CD8-positive, alpha-beta memory T cell (primary cell): ENCODE measurements around the gene LYRM1. TPM values are rescaled to one million over a fixed set of nuclear protein-coding genes. Genes with fewer than 3 reads are reported as not detected.

ENCODE experiments used
- CTCF ChIA-PET: fragments of 350-600 bp; sonication (Branson Sonifier 250); formaldehyde crosslinking; loops from one replicate; lab custom pipeline; 2021; ENCODE audit warnings: antibody characterized with exemption; lab: Charles Lee
- POLR2A ChIA-PET: fragments of 350-600 bp; sonication (Branson Sonifier 250); formaldehyde crosslinking; loops from one replicate; lab custom pipeline; 2021; ENCODE audit warnings: antibody characterized with exemption; lab: Charles Lee
- DNase-seq, 5 donors: peaks; one replicate each; pipeline versions ENCODE4 v3.0.0 to v3.0.0-alpha.2; 2020 to 2022; ENCODE audit warnings: mixed read lengths in 1 of 5
- H3K27ac ChIP-seq: one replicate; pipeline ENCODE4 v1.7.0; 2013; ENCODE audit warnings: low read depth, mild to moderate bottlenecking, low read length, moderate library complexity
- H3K27me3 ChIP-seq: 2 replicates; pipeline ENCODE4 v1.7.0; 2013; ENCODE audit warnings: low read length, mild to moderate bottlenecking; ENCODE audit not compliant: insufficient read depth, poor library complexity, severe bottlenecking
- H3K36me3 ChIP-seq: 2 replicates; pipeline ENCODE4 v1.7.0; 2013; ENCODE audit warnings: mild to moderate bottlenecking, low read length, moderate library complexity; ENCODE audit not compliant: insufficient read depth
- H3K4me1 ChIP-seq: 2 replicates; pipeline ENCODE4 v1.7.0; 2013; ENCODE audit warnings: mild to moderate bottlenecking, low read length, moderate library complexity; ENCODE audit not compliant: insufficient read depth
- H3K4me3 ChIP-seq: 2 replicates; pipeline ENCODE4 v1.7.0; 2013; ENCODE audit warnings: mild to moderate bottlenecking, low read length
- H3K9me3 ChIP-seq: 2 replicates; pipeline ENCODE4 v1.7.0; 2013; ENCODE audit warnings: mild to moderate bottlenecking, low read length
- H3K27ac Mint-ChIP-seq, 8 donors: one replicate each; pipeline ENCODE4 v1.8.0; 2020 to 2021; ENCODE audit warnings: mixed read lengths in 8 of 8, mild to moderate bottlenecking in 6 of 8, inconsistent platforms in 3 of 8, moderate library complexity in 3 of 8
- H3K27me3 Mint-ChIP-seq, 2 donors: one replicate each; pipeline ENCODE4 v1.8.0; 2020 to 2021; ENCODE audit warnings: mixed read lengths in 2 of 2, mild to moderate bottlenecking in 1 of 2, moderate library complexity in 1 of 2
- H3K36me3 Mint-ChIP-seq, 3 donors: one replicate each; pipeline ENCODE4 v1.8.0; 2020 to 2021; ENCODE audit warnings: mixed read lengths in 3 of 3, inconsistent platforms in 1 of 3, mild to moderate bottlenecking in 1 of 3
- H3K4me1 Mint-ChIP-seq, 3 donors: one replicate each; pipeline ENCODE4 v1.8.0; 2020 to 2021; ENCODE audit warnings: mixed read lengths in 3 of 3, inconsistent platforms in 1 of 3, mild to moderate bottlenecking in 1 of 3
- H3K4me3 Mint-ChIP-seq, 7 donors: one replicate each; pipeline ENCODE4 v1.8.0; 2020 to 2021; ENCODE audit warnings: mixed read lengths in 7 of 7, mild to moderate bottlenecking in 6 of 7, moderate library complexity in 4 of 7, inconsistent platforms in 2 of 7
- H3K9me3 Mint-ChIP-seq, 5 donors: one replicate each; pipeline ENCODE4 v1.8.0; 2020 to 2022; ENCODE audit warnings: mixed read lengths in 5 of 5, mild to moderate bottlenecking in 3 of 5, moderate library complexity in 2 of 5, inconsistent platforms in 1 of 5
- polyA plus RNA-seq: library from polyadenylated mRNA; unstranded; fragments of 300-500 nt; fragmentation: Illumina TruSeq; gene quantifications from one replicate; pipeline ENCODE4 v1.2.3, GENCODE V29; 2021
- total RNA-seq, 2 experiments: library from RNA; stranded (reverse); gene quantifications; one replicate each; pipeline ENCODE4 v1.2.3, GENCODE V29; 2021

Gene LYRM1
- total and polyA plus RNA-seq, 3 experiments from 2014 or later: 33.9 to 39.9 (median 35.1) TPM

DNA sequence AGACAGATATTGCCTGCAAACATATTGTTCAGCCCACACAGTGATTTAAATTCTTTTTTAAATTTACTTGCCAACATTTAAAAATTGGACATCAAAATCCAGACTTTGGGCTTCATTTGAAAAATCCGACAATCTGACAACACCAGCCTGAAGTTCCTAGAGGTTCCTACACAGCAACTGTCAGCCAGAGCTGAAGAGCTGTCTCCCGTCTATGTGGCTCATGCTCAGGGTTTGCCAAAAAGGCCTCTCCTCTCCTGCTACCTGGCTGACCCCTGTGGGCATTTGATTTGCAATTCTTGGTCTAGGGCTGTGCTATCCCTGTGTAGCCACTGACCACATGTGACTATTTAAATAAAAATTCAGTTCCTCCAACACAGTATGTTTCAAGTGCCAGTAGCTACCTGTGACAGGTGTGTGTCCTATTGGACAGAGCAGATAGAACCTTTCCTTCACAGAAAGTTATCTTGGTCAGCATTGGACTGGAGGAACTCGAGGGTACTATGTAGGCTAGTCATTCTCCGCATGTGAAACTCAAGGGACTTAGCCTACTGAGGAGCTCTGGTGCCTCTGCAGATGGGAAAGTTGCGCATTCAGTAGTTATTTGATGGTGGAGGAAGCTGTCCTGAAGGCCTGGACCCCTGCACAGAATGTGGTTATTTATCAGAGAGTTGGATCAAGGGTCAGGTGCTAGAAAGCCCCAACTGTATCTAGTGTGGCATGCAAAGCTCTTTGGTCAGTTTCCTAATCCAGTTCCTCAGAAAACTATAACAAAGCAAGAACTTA, 2.7 kb downstream of the LYRM1 start:
- POLR2A ChIA-PET: interaction anchor here (1.2 kb wide), 1 partner anchor 28 kb away, joined by 4 read pairs; no protein-coding TSS in a partner anchor
- H3K27me3 ChIP-seq: no peaks in the 10 kb centered on the region
- H3K27me3 Mint-ChIP-seq: peaks cover 0 to 4% of the 10 kb centered on the region in 2 donors
- H3K4me3 Mint-ChIP-seq: peak overlapping the region in 4 of 7 donors; percentile 18 to 72 (median 53)
- H3K27ac Mint-ChIP-seq: peak overlapping the region; percentile 30 to 100 (median 89)
- peaks cover 0 to 7% (median 0%) of the 10 kb centered on the region in 3 donors for H3K36me3 Mint-ChIP-seq
- H3K4me1 ChIP-seq: peaks cover 42% of the 10 kb centered on the region
- H3K27ac ChIP-seq: no peak overlapping the region
- peaks cover 54 to 75% (median 72%) of the 10 kb centered on the region in 3 donors for H3K4me1 Mint-ChIP-seq
- no peaks in the 10 kb centered on the region for H3K9me3 ChIP-seq
- no peaks in the 10 kb centered on the region for H3K36me3 ChIP-seq
- H3K4me3 ChIP-seq: no peak overlapping the region
- no peak for DNase-seq
- CTCF ChIA-PET: interaction anchor here (1.1 kb wide), 1 partner anchor 29 kb away, joined by 3 read pairs; no protein-coding TSS in a partner anchor
- peaks cover 0 to 1% (median 0%) of the 10 kb centered on the region in 5 donors for H3K9me3 Mint-ChIP-seq

DNA sequence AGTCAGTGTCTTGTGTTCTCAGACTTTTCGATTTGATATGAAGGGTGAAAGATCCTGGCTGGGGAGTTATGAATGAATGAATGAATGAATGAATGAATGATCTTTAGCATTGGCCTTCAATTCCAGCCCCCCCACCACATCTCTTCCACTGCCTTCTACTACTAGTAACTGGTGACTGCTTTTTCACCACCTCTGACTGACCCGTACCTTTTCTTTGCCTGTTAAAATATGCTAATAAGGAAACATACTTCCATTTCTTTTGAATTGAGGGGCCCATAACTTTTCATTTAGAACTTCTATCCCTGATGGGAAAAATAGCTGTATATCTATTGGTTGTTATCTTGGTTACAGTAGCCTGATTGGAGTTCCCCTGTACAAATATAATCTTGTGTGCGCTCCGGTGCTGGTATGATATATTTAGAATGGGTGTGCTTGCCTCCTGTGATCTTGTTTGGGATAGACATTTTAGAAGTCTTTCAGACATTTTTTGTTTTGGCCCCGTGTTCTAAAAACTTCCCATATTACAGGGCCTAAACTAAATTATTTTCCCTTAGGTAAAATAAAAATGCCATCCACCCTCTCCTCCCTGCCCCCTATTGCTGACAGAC, 3.4 kb downstream of the LYRM1 start:
- peaks cover 0 to 4% of the 10 kb centered on the region in 2 donors for H3K27me3 Mint-ChIP-seq
- Histone ChIP-seq H3K27ac (no peak overlapping the region), H3K9me3 (no peaks in the 10 kb centered on the region), H3K4me3 (peak overlapping the region; percentile 10), H3K36me3 (no peaks in the 10 kb centered on the region), H3K27me3 (no peaks in the 10 kb centered on the region), H3K4me1 (peaks cover 40% of the 10 kb centered on the region)
- H3K27ac Mint-ChIP-seq: peak overlapping the region; percentile 8 to 100 (median 80)
- POLR2A ChIA-PET: no interaction called here
- peak overlapping the region; percentile 0 to 72 (median 41) for H3K4me3 Mint-ChIP-seq
- peaks cover 0 to 1% (median 0%) of the 10 kb centered on the region in 5 donors for H3K9me3 Mint-ChIP-seq
- peaks cover 0 to 7% (median 0%) of the 10 kb centered on the region in 3 donors for H3K36me3 Mint-ChIP-seq
- H3K4me1 Mint-ChIP-seq: peaks cover 47 to 68% (median 65%) of the 10 kb centered on the region in 3 donors
- DNase-seq: no peak
- CTCF ChIA-PET: no interaction called here

- Histone ChIP-seq H3K4me3 (no peak overlapping the region), H3K36me3 (no peaks in the 10 kb centered on the region), H3K27me3 (no peaks in the 10 kb centered on the region), H3K4me1 (peaks cover 34% of the 10 kb centered on the region), H3K9me3 (no peaks in the 10 kb centered on the region), H3K27ac (no peak overlapping the region)
- Mint-ChIP-seq H3K27me3 (peaks cover 0 to 4% of the 10 kb centered on the region in 2 donors), H3K9me3 (peaks cover 0 to 1% (median 0%) of the 10 kb centered on the region in 5 donors), H3K4me1 (peaks cover 41 to 62% (median 59%) of the 10 kb centered on the region in 3 donors), H3K36me3 (peaks cover 0 to 6% (median 0%) of the 10 kb centered on the region in 3 donors), H3K27ac (peak overlapping the region; percentile 8 to 100 (median 80)), H3K4me3 (peak overlapping the region; percentile 0 to 72 (median 41))
- ChIA-PET POLR2A (no interaction called here), CTCF (no interaction called here)
- DNase-seq: peak in 2 of 5 donors; percentile 52
Measured at GRCh38 chr16:20904507-20905081, 4.0 kb downstream of the LYRM1 start.

GRCh38 chr16:20905576-20905975, 5.0 kb downstream of the LYRM1 start:
- H3K4me1 ChIP-seq: peaks cover 34% of the 10 kb centered on the region
- no peak overlapping the region for H3K27ac ChIP-seq
- DNase-seq: no peak
- no peaks in the 10 kb centered on the region for H3K27me3 ChIP-seq
- H3K9me3 ChIP-seq: no peaks in the 10 kb centered on the region
- ChIA-PET CTCF (no interaction called here), POLR2A (no interaction called here)
- Mint-ChIP-seq H3K9me3 (peaks cover 0 to 1% (median 0%) of the 10 kb centered on the region in 5 donors), H3K4me3 (no peak overlapping the region), H3K27me3 (no peaks in the 10 kb centered on the region), H3K36me3 (peaks cover 0 to 3% (median 0%) of the 10 kb centered on the region in 3 donors), H3K27ac (peak overlapping the region in 2 of 8 donors; percentile 1 to 10), H3K4me1 (peaks cover 39 to 56% (median 55%) of the 10 kb centered on the region in 3 donors)
- H3K4me3 ChIP-seq: no peak overlapping the region
- no peaks in the 10 kb centered on the region for H3K36me3 ChIP-seq

DNA sequence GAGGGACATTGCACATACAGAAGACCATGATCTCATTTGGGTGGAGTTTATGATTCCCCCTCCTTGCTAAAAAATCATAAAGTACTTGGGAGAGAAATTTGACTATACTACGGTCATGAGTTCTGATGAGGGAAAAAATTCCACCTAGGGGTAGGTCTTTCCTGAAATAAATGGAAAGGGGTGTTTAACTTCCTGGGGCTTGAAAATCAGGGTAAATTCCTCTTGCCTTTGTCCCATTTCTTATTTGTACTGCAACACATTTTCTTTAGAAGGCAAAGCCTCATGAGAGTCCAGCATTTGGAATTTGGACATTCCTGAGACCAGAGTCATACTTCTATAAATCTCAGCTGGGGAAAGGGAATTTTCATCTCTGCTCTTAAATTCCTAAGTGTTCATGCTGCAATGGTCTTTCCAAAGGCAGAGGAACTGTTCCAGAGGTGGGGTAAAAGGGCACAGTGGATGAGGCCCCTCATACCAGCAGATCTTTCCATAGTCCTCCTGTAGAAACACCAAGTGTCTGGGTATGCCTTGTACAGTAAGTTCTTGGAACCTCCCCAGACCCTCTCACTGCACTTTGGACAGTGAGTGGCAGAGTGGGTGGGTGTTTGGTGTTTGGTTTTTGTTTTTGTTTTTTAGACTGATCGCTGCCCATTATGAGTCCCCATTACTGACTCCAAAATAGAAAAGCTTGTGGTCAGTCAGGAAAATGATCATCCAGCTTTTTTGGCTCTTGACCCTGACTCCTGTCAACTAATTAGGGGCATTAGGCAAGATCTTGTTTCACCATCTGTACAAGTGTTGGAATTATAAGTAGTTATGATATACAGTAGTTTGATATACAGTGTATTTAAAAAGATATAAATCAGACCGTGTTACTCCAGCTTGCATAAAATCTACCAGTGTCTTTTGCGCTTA, 6.0 kb downstream of the LYRM1 start:
- no peaks in the 10 kb centered on the region for H3K36me3 Mint-ChIP-seq
- peaks cover 28% of the 10 kb centered on the region for H3K4me1 ChIP-seq
- no peak overlapping the region for H3K4me3 Mint-ChIP-seq
- no peaks in the 10 kb centered on the region for H3K27me3 Mint-ChIP-seq
- no peaks in the 10 kb centered on the region for H3K36me3 ChIP-seq
- CTCF ChIA-PET: no interaction called here
- no peak overlapping the region for H3K27ac ChIP-seq
- H3K4me1 Mint-ChIP-seq: peaks cover 33 to 55% (median 47%) of the 10 kb centered on the region in 3 donors
- POLR2A ChIA-PET: no interaction called here
- peak overlapping the region in 3 of 8 donors; percentile 25 to 96 (median 62) for H3K27ac Mint-ChIP-seq
- H3K9me3 ChIP-seq: no peaks in the 10 kb centered on the region
- H3K4me3 ChIP-seq: no peak overlapping the region
- no peak for DNase-seq
- H3K9me3 Mint-ChIP-seq: peaks cover 0 to 1% (median 0%) of the 10 kb centered on the region in 5 donors
- no peaks in the 10 kb centered on the region for H3K27me3 ChIP-seq

DNA sequence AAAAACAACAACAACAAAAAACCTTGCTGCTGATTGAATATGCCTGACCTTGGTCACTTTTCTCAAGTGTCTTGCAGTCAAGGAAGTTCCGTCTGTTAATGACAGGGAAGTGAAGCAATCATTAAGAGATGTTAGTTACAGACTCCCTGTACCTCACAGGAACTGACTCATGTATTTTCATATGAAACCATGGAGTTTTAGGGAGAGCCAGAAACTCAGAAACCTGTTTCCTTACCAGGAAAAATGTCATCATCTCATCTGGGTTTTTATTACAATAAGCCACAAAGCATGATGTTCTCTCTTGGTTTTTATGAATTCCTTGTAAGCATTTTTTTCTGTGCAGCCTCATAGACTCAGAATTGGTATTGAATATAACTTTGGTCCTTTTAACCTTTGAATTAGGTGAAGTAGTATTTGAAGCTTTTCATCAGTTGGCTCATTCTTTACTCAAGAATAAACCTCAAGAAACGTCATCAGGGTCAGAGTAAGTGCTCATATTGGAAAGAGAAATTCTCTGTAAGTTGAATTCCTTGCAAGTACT, 10.3 kb downstream of the LYRM1 start:
- H3K27me3 Mint-ChIP-seq: no peaks in the 10 kb centered on the region
- CTCF ChIA-PET: no interaction called here
- no peak for DNase-seq
- H3K4me3 Mint-ChIP-seq: no peak overlapping the region
- H3K4me1 ChIP-seq: no peaks in the 10 kb centered on the region
- H3K27ac Mint-ChIP-seq: peak overlapping the region in 1 of 8 donors; percentile 69
- no peaks in the 10 kb centered on the region for H3K9me3 ChIP-seq
- no peaks in the 10 kb centered on the region for H3K27me3 ChIP-seq
- no peaks in the 10 kb centered on the region for H3K36me3 ChIP-seq
- POLR2A ChIA-PET: no interaction called here
- peaks cover 2 to 15% (median 8%) of the 10 kb centered on the region in 3 donors for H3K4me1 Mint-ChIP-seq
- H3K4me3 ChIP-seq: no peak overlapping the region
- peaks cover 0 to 5% (median 0%) of the 10 kb centered on the region in 3 donors for H3K36me3 Mint-ChIP-seq
- no peaks in the 10 kb centered on the region for H3K9me3 Mint-ChIP-seq
- H3K27ac ChIP-seq: peak overlapping the region; percentile 17

DNA sequence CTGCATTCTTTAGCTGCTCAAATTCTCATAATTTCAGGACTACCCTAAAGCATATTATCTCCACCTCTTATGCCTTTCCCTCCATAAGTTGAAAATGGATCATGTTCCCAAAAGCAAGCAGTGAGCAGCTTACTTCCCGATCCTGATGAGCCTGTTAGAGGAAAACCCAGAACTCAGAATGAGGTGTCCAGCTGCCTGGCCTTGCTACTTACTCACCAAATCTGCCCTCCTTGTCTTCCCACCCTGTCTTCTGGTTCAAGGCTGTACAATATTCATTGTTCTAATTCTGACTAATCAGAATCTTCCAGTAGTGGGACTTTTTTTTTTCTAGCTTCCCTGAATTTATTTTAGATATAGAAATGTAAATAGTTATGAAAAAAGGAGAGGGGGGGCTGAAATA, 10.8 kb downstream of the LYRM1 start:
- no peaks in the 10 kb centered on the region for H3K27me3 ChIP-seq
- Mint-ChIP-seq H3K36me3 (peaks cover 1 to 10% (median 2%) of the 10 kb centered on the region in 3 donors), H3K27ac (peak overlapping the region in 3 of 8 donors; percentile 58 to 81 (median 69)), H3K27me3 (no peaks in the 10 kb centered on the region), H3K4me3 (no peak overlapping the region), H3K4me1 (peaks cover 3 to 10% (median 3%) of the 10 kb centered on the region in 3 donors), H3K9me3 (no peaks in the 10 kb centered on the region)
- H3K4me1 ChIP-seq: no peaks in the 10 kb centered on the region
- H3K36me3 ChIP-seq: no peaks in the 10 kb centered on the region
- no peak for DNase-seq
- ChIA-PET POLR2A (no interaction called here), CTCF (no interaction called here)
- H3K9me3 ChIP-seq: no peaks in the 10 kb centered on the region
- H3K27ac ChIP-seq: peak overlapping the region; percentile 17
- no peak overlapping the region for H3K4me3 ChIP-seq
